Neutrophil (primary cell): ENCODE results near the gene NAT14.

Experiments used
- H3K27ac ChIP-seq: fragments of 200-600 bp; sonication (generic); 2 replicates; pipeline ENCODE4 v1.5.1; 2016; ENCODE audit warnings: mild to moderate bottlenecking, moderate library complexity
- H3K27me3 ChIP-seq: fragments of 200-600 bp; sonication (generic); 2 replicates; pipeline ENCODE4 v1.6.0; 2016; ENCODE audit warnings: mild to moderate bottlenecking
- H3K36me3 ChIP-seq: fragments of 200-600 bp; sonication (generic); 2 replicates; pipeline ENCODE4 v1.5.1; 2017
- H3K4me1 ChIP-seq, 2 experiments: fragments of 200-600 bp in 1 of 2; sonication (generic) in 1 of 2; 1 replicate in 1 of 2; 2 replicates in 1 of 2; pipeline versions ENCODE4 v1.5.1 to v1.6.1; 2013 to 2016; ENCODE audit warnings: low read depth in 1 of 2, low read length in 1 of 2, mild to moderate bottlenecking in 1 of 2, moderate library complexity in 1 of 2; ENCODE audit not compliant: control insufficient read depth in 1 of 2, insufficient read depth in 1 of 2
- H3K4me3 ChIP-seq, 2 experiments: fragments of 200-600 bp in 1 of 2; sonication (generic) in 1 of 2; 1 replicate in 1 of 2; 2 replicates in 1 of 2; pipeline ENCODE4 v1.5.1; 2013 to 2016; ENCODE audit warnings: low read depth in 1 of 2, low read length in 1 of 2, mild to moderate bottlenecking in 1 of 2, moderate library complexity in 1 of 2
- H3K9me3 ChIP-seq: fragments of 200-600 bp; sonication (generic); 2 replicates; pipeline ENCODE4 v1.5.1; 2016
- TF ChIP-seq, protein P1 (sequence below): fragments of 200-600 bp; sonication (generic); IDR thresholded peaks from 2 replicates; pipeline ENCODE4 v1.5.1; 2016; ENCODE audit warnings: antibody characterized with exemption

Gene NAT14

DNA sequence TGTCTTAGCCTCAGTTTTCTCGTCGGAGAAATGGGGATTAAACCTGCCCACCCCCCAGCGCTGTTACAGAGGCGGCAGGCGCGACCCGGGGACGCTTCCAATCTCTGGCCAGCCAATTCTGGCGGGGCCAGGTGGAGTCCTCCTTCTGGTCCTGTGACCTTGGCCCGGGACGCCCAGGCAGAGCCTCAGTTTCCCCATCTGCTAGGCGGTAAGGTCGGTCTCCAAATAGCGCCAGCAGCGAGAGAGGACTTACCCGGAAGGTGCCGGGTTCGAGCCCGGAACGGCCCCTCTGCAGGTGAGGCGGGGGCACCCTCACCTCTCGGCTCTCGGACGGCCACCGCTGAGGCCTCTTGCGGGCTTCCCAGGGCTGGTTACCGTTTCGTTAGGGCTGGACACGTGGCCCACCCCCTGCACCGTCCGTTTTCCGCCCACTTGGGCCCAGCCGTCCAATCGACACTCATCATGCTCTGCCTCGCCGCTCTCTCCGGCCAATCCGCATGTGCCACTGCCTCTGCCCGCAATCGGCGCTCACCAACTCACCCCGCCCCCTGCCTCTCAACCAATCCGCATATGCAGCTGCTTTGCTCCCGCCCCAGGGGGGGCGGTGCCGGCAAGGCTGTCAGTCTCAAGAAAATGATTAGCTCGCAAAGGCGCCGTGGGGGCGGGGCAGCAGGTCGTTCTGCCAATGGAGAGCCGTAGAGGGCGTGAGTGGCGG is 23.6 kb upstream of the NAT14 start, which contains the start of gene ISOC2:
Gene ISOC2 (minus strand): TSS at position 384 of the 715 bp plus-strand sequence. CDS start 5,156 bp downstream, outside the sequence.
- Histone ChIP-seq H3K4me1 (peaks cover 12 to 16% of the 10 kb centered on the region in 2 experiments), H3K27ac (peak within 1 kb of the TSS; percentile 50), H3K27me3 (peaks cover 12% of the 10 kb centered on the region), H3K4me3 (peak within 1 kb of the TSS; percentile 76 to 83), H3K9me3 (no peaks in the 10 kb centered on the region), H3K36me3 (no peaks in the 10 kb centered on the region)
- TF ChIP-seq, protein P1, sequence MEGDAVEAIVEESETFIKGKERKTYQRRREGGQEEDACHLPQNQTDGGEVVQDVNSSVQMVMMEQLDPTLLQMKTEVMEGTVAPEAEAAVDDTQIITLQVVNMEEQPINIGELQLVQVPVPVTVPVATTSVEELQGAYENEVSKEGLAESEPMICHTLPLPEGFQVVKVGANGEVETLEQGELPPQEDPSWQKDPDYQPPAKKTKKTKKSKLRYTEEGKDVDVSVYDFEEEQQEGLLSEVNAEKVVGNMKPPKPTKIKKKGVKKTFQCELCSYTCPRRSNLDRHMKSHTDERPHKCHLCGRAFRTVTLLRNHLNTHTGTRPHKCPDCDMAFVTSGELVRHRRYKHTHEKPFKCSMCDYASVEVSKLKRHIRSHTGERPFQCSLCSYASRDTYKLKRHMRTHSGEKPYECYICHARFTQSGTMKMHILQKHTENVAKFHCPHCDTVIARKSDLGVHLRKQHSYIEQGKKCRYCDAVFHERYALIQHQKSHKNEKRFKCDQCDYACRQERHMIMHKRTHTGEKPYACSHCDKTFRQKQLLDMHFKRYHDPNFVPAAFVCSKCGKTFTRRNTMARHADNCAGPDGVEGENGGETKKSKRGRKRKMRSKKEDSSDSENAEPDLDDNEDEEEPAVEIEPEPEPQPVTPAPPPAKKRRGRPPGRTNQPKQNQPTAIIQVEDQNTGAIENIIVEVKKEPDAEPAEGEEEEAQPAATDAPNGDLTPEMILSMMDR, result no peak

DNA sequence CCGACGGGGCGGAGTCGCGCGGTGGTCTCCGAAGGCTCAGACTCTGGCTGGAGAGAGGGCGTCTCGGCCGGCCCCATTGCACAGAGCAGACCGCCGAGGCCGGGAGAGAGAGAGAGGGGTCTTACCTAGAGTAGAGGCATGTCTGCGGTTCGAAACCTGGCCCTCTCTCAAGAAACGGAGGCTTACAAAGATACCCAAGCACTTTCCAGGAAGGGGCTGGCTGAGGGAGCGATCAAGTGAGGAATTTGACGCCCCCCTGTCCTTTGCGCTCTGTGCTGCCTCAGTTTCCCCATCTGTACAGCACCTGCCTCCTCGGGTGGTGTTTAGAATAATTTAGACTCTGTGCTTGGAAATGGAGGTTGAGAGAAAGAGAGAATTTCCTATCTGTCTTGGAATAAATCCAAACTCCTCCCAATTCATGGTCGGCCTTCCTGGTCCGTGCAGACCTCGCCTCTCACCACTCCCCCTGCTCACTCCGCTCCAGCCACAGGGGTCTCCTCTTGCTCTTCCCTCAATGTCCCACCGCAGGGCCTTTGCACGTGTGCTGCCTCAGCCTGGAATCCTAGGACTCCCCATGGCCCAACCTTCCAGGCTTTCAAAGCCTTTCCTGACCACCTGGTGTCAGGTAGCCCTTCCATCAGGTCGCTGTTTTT is 22.9 kb upstream of the NAT14 start:
- peak overlapping the region; percentile 50 for H3K27ac ChIP-seq

DNA sequence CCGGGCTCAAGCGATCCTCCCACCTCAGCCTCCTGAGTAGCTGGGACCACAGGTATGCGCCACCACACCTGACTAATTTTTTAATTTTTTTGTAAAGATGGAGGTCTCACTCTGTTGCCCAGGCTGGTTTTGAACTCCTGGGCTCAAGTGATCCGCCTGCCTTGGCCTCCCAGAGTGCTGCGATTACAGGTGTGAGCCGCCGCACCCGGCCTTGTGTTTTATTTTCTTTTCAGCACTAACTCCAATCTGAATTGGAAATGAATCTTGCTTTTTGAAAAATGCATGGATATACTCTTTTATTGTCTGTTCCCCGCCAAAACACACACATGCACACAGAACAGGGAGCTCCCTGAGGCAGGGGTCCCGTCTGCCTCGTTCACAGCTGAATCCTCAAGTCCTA is 22.3 kb upstream of the NAT14 start:
- H3K4me3 ChIP-seq, result peak overlapping the region in 1 of 2 experiments; percentile 83
- H3K9me3 ChIP-seq, result no peaks in the 10 kb centered on the region
- H3K4me1 ChIP-seq, result peaks cover 12 to 18% of the 10 kb centered on the region in 2 experiments
- H3K36me3 ChIP-seq, result no peaks in the 10 kb centered on the region
- TF ChIP-seq, protein P1, result no peak
- no peak overlapping the region for H3K27ac ChIP-seq
- H3K27me3 ChIP-seq, result peaks cover 21% of the 10 kb centered on the region

More for the DNA sequence above, 22.9 kb upstream of the NAT14 start:
- Histone ChIP-seq H3K4me3 (peak overlapping the region; percentile 76 to 83), H3K27me3 (peaks cover 17% of the 10 kb centered on the region), H3K4me1 (peaks cover 12 to 16% of the 10 kb centered on the region in 2 experiments), H3K36me3 (no peaks in the 10 kb centered on the region), H3K9me3 (no peaks in the 10 kb centered on the region)
- TF ChIP-seq, protein P1, result no peak

DNA sequence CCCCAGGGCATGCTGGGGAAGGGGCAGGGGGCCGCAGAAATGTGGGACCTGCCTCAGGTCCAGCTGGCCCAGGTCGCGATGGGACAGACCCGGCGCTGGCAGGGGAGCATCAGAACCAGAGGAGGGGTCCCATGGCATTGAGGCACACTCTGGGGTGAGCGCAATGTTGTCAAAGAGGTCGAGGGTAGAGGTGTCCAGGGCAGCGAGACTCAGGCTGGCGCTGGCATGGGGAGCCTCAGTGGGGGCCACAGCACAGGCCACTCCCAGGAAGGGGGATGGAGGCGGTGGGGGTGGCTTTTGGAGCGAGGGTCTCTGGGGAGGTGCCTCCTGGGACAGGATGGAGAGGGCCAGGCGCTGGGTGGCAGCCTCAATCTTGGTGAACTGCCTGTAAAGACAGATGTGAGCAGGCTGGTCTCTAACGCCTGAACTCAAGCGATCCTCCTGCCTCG is 21.4 kb upstream of the NAT14 start:
- TF ChIP-seq, protein P1, result no peak
- Histone ChIP-seq H3K27me3 (peaks cover 21% of the 10 kb centered on the region), H3K9me3 (no peaks in the 10 kb centered on the region), H3K4me3 (no peak overlapping the region), H3K36me3 (no peaks in the 10 kb centered on the region), H3K27ac (no peak overlapping the region), H3K4me1 (peaks cover 12 to 21% of the 10 kb centered on the region in 2 experiments)

DNA sequence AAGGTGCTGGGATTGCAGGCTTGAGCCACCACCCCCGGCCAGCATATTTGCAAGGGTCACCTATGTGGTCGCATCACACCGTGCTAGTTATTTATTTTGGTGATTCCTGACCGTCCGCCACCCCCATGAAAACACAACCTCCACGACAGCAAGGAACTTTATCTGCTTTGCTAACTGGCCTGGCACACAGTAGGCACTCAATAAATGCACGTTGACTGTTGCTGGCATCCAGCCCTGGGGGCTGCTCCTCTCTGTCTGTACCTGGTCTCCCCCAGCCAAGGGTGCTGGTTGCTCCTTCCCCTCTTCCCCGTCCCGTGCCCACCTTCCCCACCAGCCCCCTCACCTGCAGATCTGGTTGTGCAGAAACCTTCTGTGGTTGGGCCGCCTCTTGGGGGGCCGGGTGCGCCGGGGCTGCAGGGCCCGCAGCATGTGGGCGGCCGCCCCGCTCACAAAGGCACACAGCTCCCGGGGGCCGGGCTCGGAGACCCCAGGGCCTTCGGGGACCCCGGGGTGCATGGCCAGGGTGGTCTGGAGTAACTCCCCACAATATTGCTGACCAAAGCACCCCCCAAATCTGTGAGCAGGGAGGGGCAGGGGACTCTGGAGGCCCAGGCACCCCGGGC is 20.8 kb upstream of the NAT14 start:
- Histone ChIP-seq H3K36me3 (no peaks in the 10 kb centered on the region), H3K4me1 (peaks cover 12 to 21% of the 10 kb centered on the region in 2 experiments), H3K9me3 (no peaks in the 10 kb centered on the region), H3K27me3 (peaks cover 21% of the 10 kb centered on the region), H3K27ac (no peak overlapping the region), H3K4me3 (no peak overlapping the region)
- TF ChIP-seq, protein P1, result no peak
